AG09309 (cell line): ENCODE results near the gene ADGRL1.
A peak's percentile ranks its signal among the peaks of the same experiment; 100 is the strongest.

Source experiments
- DNase-seq: peaks from one replicate; pipeline ENCODE4 v3.0.0-alpha.2; 2010; ENCODE audit warnings: low read depth
- H3K4me3 ChIP-seq: 2 replicates; pipeline ENCODE4 v1.5.1; 2011; ENCODE audit warnings: mild to moderate bottlenecking, low read depth, low read length, moderate library complexity; ENCODE audit not compliant: control insufficient read depth
- TF ChIP-seq, protein P1 (sequence below): IDR thresholded peaks from 2 replicates; pipeline ENCODE4 v1.5.1; 2011; ENCODE audit warnings: mild to moderate bottlenecking, low read depth, low read length, inconsistent platforms; ENCODE audit not compliant: insufficient read depth, control insufficient read depth; ENCODE audit errors: missing control alignments

ADGRL1 gene

GRCh38 chr19:14152713-14153112 lies 53.3 kb downstream of the ADGRL1 start:
- DNase-seq: no peak
- TF ChIP-seq, protein P1, sequence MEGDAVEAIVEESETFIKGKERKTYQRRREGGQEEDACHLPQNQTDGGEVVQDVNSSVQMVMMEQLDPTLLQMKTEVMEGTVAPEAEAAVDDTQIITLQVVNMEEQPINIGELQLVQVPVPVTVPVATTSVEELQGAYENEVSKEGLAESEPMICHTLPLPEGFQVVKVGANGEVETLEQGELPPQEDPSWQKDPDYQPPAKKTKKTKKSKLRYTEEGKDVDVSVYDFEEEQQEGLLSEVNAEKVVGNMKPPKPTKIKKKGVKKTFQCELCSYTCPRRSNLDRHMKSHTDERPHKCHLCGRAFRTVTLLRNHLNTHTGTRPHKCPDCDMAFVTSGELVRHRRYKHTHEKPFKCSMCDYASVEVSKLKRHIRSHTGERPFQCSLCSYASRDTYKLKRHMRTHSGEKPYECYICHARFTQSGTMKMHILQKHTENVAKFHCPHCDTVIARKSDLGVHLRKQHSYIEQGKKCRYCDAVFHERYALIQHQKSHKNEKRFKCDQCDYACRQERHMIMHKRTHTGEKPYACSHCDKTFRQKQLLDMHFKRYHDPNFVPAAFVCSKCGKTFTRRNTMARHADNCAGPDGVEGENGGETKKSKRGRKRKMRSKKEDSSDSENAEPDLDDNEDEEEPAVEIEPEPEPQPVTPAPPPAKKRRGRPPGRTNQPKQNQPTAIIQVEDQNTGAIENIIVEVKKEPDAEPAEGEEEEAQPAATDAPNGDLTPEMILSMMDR: no peak
- H3K4me3 ChIP-seq: no peak overlapping the region

DNA sequence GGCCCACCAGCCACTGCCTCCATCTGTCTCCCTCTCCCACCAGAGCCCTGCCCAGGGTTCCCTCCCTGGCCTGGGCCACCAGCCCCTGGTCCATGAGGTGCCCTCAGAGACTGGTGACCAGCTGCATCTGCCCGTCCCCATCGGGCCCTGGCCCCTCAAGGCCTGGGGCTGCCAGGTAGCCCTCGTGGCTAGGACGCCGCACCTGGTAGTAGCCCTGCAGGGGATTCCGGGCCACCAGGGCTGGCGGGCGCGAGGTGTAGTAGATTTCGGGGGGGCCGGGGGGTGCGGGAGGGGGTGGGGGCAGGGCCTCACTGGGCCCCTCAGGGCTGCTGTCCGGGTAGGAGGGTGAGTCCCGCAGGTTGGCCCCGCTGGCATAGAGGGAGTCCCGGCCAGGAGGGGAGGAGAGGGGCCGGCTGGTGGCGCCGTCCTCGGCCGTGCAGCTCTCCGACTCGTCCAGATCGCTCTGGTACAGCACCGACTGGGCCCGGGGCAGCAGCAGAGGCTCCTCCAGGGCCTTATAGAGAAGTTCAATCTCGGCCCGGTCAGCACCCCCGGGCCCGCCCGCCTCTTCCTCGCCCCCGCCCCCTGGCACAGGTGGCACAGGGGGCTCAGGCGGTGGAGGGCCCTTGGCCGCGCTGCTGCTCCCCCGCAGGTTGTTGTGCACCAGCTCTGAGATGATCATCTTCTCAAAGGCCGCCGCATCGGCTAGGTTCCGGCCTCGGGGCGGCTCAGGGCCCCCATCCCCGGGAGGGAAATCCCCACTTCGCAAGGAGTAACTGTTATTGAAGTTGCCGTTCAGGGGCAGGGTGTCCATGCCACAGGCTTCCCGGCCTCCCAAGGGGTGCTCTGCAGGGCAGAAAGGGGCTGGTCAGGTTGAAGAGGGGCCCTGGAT lies 55.0 kb downstream of the ADGRL1 start:
- H3K4me3 ChIP-seq: no peak overlapping the region
- DNase-seq: no peak
- TF ChIP-seq, protein P1: no peak

DNA sequence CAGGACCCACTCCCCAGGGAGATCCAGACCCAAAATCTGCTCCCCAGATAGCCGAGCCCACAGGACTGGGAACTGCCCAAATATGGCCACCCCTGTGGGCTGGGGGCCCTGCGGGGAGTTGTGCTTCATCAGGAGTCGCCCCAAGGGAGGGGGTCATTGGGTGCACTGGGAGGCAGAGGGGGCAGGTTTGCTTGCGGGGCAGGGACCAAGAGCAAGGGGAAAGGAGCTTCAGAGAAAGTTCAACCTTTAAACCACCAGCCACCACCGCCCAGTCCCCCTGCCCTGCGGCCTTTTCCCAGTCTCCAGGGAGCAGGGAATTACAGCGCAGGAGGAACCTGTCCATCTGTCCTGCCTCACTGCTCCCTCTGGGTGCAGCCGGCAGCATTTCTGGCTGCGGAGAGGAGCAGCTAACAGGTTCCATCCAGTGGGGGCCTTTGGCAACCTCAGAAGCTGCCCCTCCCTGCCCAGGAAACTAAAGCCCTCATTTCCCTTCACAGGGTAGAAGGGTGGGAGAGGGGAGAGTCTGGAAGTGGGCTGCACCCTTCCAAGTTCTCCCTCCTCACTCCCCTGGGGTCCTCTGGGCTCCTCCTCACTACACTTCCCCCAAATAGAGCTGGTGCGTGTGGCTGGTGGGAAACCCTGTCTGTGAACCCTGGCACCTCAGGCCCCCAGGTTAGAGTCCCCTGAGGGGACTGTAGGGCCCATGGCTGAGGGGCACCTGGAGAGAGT lies 55.8 kb downstream of the ADGRL1 start:
- DNase-seq: no peak
- TF ChIP-seq, protein P1: no peak
- H3K4me3 ChIP-seq: no peak overlapping the region

DNA sequence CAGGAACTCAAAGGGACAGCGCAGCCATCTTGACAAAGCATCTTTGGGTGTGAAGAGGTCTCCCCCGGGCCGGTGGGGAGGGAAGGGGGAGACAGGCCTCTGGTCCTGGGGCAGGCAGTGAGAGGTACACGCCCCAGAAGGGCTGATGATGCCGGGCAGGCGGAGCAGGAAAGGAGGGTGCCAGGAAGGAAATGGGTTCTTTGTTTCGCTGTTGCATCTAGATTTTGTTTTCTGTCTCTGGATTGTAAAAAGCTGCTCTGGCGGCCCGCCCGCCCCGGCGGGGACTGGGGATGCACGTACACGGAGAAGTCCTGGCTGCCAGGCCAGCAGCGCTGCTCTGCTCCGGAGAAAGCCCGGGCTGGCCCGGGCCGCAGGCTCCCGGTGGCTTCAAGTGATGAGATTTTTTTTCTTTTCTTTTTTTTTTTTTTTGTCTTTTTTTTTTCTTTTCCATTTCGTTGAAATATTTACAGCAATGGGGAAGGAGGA lies 56.4 kb downstream of the ADGRL1 start:
- TF ChIP-seq, protein P1: no peak
- no peak for DNase-seq
- H3K4me3 ChIP-seq: peak overlapping the region; percentile 2; the same call in 1 of the 2 replicates

DNA sequence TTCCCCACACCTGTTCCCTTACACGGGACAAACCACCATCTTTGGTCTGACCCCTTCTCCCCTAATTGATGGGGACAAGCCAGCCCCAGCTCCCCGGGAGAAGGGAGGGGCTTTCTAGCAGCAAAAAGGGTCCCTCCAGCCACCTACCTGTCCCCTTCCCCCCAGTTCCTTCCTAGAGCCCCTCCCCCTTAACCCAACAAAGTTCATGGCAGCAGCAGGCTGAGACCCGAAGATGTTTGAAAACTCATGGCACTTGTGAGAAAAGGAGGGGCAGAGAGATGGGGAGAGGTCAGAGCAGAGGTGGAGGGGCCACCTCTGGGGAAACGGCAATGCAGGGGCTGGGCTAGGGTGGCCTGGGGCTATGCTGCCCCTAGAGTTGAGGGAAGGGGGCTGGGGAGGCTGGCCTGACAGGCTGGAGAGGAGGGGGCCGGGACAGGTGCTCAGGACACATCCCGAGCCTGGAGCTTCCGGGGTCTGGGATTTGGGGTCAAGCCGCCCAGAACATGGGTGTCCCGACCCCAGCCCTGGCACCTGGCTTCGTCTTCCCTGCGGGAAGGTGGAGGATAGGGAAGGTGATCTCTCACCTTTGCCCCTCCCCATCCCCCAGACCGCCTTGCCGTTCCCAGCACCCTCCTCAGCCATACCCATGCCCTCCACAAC lies 57.1 kb downstream of the ADGRL1 start:
- DNase-seq: no peak
- no peak overlapping the region for H3K4me3 ChIP-seq
- TF ChIP-seq, protein P1: no peak
